Measurements from ENCODE around the gene HHATL.
"Not testable (repeated sequence)": the region's sequence is repeated elsewhere in the genome, so short reads cannot be mapped to it uniquely, and the experiment has no call there.

The HHATL gene

GRCh38 chr3:42733501-42734262 is 31.1 kb upstream of the HHATL start:
- no peak for DNase-seq

DNA sequence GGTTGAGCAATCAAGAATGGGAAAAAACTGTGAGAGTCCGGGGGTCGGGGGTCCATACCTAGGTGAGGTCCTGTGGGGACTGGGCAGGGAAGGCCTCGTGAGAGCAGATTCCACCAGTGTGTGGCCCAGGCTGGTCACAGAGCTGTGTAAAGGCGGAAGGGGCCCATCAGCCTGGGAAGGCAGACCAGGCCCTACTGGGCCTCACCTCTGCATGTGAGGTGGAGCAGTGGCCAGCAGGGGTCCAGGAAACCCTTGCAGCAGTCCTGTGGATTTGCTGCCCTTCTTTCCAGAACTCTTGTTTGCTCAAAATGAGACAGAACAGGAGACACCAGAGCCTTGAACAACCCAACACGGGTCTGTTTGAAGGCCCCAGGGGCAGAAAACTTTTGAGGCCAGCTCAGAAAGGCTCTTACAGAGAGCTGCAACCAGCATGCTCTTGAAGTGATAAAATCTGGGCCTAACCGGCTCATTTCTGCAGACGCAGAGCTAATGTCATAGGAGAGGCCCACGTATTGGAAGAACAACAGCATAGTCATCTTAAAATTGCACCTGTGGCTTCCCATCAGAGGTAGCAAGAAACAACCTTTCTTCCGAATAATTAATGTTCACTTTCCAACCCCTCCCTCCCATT is 30.3 kb upstream of the HHATL start:
- DNase-seq = no peak

DNA sequence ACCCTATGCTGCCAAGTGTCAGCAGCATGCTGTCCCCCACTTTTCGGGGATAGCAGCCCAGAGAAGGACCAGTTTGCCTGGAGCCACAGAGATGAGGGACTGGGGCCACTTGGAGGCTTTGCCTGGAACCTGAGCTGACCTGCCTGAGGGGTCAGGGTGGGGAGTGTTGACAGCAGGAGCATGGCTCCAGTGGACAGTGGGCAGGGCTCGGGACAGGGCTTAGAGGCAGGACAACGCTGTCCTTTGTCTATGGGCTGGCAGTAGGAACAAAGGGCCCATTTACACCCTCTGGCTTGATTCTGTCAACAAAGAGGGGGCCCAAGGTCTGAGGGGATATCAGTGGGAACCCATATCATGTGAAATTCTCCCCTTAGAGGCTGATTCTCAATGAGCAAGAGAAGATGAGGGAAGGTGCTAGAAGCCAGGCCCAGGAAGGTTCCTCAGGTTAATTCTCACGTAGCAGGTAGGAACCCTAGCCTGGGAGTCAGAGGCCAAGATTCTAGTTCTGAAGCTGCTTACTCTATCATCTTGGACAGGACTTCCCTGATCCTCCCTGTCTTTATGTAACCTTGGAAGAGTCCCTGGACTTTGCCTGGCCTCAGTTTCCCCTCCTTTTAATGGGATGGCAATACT is 29.7 kb upstream of the HHATL start:
- no peak for DNase-seq

GRCh38 chr3:42731476-42732195 is 29.0 kb upstream of the HHATL start:
- no peak for DNase-seq

DNA sequence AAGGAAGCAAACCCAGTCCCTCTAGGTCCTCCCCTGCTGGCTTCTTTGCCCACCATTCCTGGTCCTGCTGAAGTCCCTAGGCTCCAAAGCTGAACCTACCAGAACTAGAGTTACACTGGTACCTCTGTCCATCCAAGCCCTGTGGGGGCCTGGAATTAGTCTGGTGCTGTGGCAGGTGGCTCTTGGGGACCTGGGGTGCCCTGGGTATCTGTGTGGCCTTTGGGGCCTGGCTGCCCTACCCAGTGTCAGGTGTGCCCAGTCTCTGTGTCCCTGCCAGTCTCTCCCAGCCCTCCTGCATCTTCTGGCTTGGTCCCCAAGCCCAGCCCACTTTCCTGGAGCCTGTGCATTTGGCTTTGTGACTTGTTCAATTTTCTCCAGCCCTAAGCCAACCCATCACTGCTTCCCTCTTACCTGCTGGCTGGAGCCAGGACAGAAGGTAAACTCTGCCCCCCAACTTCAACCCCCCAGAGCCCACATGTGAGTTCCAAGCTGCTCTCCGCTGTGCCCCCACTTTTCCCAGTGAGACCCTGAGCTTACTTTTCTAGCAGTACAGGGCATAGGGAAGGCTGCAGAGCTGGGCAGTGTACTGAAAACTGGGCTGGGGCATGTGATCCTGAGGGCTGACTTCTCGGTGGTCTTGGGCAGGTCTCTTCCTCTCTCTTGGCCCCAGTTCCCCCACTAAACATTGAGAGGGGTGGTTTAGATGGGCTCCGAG is 28.3 kb upstream of the HHATL start:
- no peak for DNase-seq

GRCh38 chr3:42730294-42730693 is 27.7 kb upstream of the HHATL start:
- DNase-seq = no peak

- no peak for DNase-seq
These were observed 27.0 kb upstream of the HHATL start for GRCh38 chr3:42729404-42730145.

- no peak for DNase-seq
These were observed 26.2 kb upstream of the HHATL start for GRCh38 chr3:42728668-42729364.

DNA sequence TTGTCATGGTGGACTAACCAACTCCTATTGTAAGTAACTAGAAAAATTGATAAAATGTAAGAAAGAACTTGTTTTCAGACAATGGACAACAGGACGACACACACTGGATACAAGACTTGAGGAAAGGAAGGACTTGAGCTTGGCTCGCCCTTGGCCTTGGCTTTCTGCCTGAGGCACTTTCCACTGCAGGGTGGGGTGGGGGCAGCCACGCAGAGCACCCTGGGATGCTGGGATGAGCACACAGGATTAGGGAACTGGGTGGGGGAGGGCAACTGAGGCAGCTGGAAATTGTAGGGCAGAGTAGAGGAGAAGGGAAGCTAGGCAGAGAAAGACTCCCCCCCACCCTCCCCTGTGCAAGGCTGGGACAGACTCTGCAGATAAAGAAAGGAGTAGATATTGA is 25.5 kb upstream of the HHATL start:
- DNase-seq = no peak

- no peak for DNase-seq
These were observed 22.9 kb upstream of the HHATL start for GRCh38 chr3:42725454-42725853.

DNA sequence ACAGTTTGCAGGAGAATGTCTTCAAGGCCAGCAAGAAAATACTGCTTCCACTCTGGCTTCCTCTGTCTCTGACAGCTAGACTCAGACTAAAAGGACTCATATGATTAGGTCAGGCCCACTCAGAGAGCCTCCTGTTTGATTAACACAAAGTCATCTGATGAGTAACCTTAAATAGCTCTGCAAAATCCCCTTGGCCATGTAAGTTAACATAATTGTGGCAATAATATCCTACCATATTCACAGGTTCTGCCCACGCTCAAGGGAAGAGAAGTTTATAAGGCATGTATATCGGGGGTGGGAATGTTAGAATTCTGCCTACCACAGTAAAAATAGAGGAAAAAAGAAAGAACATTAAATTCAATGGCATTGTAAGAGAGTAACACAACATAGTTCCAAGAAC is 20.6 kb upstream of the HHATL start:
- no peak for DNase-seq

DNA sequence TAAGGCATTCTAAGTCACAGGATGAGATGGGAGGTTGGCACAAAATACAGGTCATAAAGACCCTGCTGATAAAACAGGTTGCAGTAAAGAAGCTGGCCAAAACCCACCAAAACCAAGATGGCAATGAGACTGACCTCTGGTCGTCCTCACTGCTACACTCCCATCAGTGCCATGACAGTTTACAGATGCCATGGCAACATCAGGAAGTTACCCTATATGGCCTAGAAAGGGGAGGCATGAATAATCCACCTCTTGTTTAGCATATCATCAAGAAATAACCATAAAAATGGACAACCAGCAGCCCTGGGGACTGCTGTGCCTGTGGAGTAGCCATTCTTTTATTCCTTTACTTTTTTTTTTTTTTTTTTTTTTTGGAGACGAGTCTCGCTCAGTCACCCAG is 19.8 kb upstream of the HHATL start:
- DNase-seq = not testable (repeated sequence)

DNA sequence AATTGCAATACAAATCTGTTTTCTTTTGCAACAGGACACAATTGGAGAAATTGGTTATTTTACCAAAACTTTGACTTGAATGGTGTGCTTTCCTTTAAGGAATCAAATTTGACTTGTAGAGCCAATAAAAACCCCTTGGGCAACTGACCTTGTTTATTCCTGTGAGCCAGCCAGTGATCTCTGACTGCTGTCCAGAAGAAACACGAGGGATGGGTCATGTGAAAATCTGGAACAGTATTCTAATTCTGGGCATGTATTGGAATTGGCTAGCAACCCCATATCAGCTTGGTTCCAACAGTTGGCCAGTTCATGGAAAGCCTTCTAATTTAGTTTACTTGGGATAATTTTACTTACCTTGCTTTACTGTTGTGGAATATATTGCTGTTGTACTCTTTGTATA is 19.1 kb upstream of the HHATL start:
- no peak for DNase-seq

GRCh38 chr3:42720126-42720525 is 17.5 kb upstream of the HHATL start:
- no peak for DNase-seq

GRCh38 chr3:42719002-42719401 is 16.4 kb upstream of the HHATL start:
- DNase-seq = no peak

GRCh38 chr3:42718338-42718737 is 15.7 kb upstream of the HHATL start:
- no peak for DNase-seq

DNA sequence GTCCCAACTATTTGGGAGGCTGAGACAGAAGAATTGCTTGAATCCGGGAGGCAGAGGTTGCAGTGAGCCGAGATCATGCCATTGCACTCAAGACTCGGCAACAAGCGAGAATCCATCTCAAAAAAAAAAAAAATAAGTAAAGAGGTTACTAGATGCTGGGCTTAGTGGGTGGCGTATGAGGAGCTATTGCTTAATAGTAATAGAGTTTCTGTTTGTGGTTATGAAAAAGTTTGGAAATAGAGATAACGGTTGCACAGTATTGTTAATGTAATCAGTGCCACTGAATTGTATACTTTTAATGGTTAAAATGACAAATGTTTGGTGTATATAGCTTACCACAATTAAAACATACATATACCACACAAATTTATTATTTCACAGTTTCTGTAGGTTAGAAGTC is 14.7 kb upstream of the HHATL start:
- no peak for DNase-seq

- no peak for DNase-seq
These were observed 11.7 kb upstream of the HHATL start for GRCh38 chr3:42714171-42714852.

- DNase-seq = no peak
These were observed 11.1 kb upstream of the HHATL start for GRCh38 chr3:42713747-42714146.

DNA sequence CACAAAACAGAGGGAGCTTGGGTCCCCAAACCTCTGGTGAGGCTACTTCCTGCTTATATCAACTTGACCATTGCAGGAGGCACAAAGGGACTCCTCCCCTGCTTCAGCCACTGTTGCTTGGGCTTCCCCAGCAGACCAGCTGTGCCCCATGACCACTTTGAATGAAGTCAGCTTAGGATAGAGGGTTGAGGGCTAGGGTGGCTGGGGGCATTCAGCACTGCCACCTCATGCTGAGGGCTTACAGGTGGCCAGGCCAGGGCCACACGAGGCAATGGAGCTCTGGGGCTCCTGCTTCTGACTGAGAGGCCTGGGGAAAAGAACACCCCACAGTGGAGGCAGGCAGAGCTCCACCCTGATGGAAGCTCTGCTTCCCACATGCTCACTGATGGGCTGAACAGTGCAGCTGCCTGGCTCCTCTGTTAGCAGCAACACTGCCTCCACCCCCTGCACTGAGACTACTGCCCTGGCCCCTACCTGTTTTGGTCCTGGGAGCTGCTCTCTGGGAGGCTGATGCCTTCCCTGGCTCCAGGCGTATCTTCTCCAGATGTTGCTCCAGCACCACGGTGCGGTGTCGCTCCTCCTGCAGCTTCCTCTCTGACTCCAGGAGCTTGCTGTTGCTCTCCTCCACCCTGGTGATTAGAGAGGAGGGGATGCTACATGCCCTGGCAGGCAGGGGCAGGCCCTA is 10.2 kb upstream of the HHATL start:
- no peak for DNase-seq

- no peak for DNase-seq
These were observed 9.7 kb upstream of the HHATL start for GRCh38 chr3:42712344-42712648.
